A549 treated with ZK216348 at 1 μM for 4 hours (cell line): ENCODE results near the gene THSD7A. TPM values are rescaled to one million over a fixed set of nuclear protein-coding genes. Genes with fewer than 3 reads are reported as not detected.

ENCODE experiments used
- total RNA-seq: library from RNA; stranded (reverse); fragments of 200-300 nt; extraction: Qiagen RNA extraction; gene quantifications from 5 replicates; pipeline ENCODE4 v1.2.3, GENCODE V29; 2022; ENCODE audit warnings: low read depth

Gene THSD7A, protein sequence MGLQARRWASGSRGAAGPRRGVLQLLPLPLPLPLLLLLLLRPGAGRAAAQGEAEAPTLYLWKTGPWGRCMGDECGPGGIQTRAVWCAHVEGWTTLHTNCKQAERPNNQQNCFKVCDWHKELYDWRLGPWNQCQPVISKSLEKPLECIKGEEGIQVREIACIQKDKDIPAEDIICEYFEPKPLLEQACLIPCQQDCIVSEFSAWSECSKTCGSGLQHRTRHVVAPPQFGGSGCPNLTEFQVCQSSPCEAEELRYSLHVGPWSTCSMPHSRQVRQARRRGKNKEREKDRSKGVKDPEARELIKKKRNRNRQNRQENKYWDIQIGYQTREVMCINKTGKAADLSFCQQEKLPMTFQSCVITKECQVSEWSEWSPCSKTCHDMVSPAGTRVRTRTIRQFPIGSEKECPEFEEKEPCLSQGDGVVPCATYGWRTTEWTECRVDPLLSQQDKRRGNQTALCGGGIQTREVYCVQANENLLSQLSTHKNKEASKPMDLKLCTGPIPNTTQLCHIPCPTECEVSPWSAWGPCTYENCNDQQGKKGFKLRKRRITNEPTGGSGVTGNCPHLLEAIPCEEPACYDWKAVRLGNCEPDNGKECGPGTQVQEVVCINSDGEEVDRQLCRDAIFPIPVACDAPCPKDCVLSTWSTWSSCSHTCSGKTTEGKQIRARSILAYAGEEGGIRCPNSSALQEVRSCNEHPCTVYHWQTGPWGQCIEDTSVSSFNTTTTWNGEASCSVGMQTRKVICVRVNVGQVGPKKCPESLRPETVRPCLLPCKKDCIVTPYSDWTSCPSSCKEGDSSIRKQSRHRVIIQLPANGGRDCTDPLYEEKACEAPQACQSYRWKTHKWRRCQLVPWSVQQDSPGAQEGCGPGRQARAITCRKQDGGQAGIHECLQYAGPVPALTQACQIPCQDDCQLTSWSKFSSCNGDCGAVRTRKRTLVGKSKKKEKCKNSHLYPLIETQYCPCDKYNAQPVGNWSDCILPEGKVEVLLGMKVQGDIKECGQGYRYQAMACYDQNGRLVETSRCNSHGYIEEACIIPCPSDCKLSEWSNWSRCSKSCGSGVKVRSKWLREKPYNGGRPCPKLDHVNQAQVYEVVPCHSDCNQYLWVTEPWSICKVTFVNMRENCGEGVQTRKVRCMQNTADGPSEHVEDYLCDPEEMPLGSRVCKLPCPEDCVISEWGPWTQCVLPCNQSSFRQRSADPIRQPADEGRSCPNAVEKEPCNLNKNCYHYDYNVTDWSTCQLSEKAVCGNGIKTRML (N-terminal part only)
- total RNA-seq, result 1.6 to 3.3 TPM (median 3.1 TPM) in 5 replicates

DNA sequence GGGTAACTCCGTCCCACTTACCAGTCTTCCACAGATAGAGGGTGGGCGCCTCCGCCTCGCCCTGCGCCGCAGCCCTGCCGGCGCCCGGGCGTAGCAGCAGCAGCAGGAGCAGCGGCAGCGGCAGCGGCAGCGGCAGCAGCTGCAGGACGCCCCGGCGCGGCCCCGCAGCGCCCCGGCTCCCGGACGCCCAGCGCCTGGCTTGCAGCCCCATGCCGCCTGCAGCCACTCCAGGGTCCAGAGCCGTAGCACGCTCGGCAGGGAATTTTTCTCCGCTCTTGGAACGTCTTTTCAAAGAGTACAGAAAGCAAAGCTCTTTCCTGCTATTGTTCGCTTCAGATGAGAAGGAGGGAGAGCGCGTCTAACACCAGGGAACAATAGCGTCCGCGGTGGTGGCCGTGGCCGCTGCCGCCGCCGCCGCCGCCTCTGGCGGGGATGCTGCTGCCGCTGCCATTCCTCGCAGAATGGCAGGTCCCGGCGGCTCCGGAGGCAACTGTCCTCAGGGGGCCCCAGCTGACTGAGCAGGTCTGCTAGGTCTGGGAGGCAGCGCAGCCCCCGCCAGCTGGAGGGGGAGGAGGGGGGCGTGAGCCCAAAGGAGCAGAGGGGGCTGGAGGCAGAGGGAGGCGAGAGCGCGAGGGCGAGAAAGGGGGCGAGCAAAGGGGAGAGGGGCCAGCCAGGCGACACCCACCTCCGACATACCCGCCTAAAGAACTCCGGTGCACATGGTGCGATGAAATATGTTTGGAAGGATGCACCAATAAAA is at the start of gene THSD7A:
TSS of gene THSD7A (minus strand) at position 463 of the 760 bp plus-strand sequence. CDS start at position 211, 252 bp downstream.

